BLaER1 (cell line): Measurements from ENCODE around the gene EIF4E1B.

Source experiments
- H3K27ac ChIP-seq: shearing (Covaris generic); formaldehyde crosslinking; 2 replicates; pipeline ENCODE4 v1.8.1; 2022
- H3K27me3 ChIP-seq: shearing (Covaris generic); formaldehyde crosslinking; 2 replicates; pipeline ENCODE4 v1.8.1; 2022
- H3K36me3 ChIP-seq: shearing (Covaris generic); formaldehyde crosslinking; 2 replicates; pipeline ENCODE4 v1.8.1; 2022
- H3K4me1 ChIP-seq: shearing (Covaris generic); formaldehyde crosslinking; 2 replicates; pipeline ENCODE4 v1.8.1; 2022
- H3K4me2 ChIP-seq: shearing (Covaris generic); formaldehyde crosslinking; 2 replicates; pipeline ENCODE4 v1.8.1; 2022
- H3K4me3 ChIP-seq: shearing (Covaris generic); formaldehyde crosslinking; 2 replicates; pipeline ENCODE4 v1.8.1; 2022
- H3K9ac ChIP-seq: shearing (Covaris generic); formaldehyde crosslinking; 2 replicates; pipeline ENCODE4 v1.8.1; 2022
- H3K9me3 ChIP-seq: shearing (Covaris generic); formaldehyde crosslinking; 2 replicates; pipeline ENCODE4 v1.8.1; 2022
- H4K20me1 ChIP-seq: shearing (Covaris generic); formaldehyde crosslinking; 2 replicates; pipeline ENCODE4 v1.8.1; 2022
- Cebpa-rat ChIP-seq: shearing (Covaris generic); IDR thresholded peaks from 2 replicates; pipeline ENCODE4 v1.8.1; 2022

Gene EIF4E1B

GRCh38 chr5:176625966-176626875 is 4.3 kb upstream of the EIF4E1B start:
- no peak overlapping the region for H3K4me3 ChIP-seq
- H3K4me1 ChIP-seq: peaks cover 80% of the 10 kb centered on the region
- H3K27me3 ChIP-seq: peaks cover 35% of the 10 kb centered on the region
- no peak overlapping the region for H3K9ac ChIP-seq
- no peaks in the 10 kb centered on the region for H3K36me3 ChIP-seq
- H3K27ac ChIP-seq: no peak overlapping the region
- H3K9me3 ChIP-seq: no peaks in the 10 kb centered on the region
- no peak for TF ChIP-seq Cebpa-rat
- H3K4me2 ChIP-seq: peak overlapping the region; percentile 99
- H4K20me1 ChIP-seq: peaks cover 32% of the 10 kb centered on the region

- H3K4me3 ChIP-seq: no peak overlapping the region
Measured at GRCh38 chr5:176626876-176627236, 3.6 kb upstream of the EIF4E1B start.

GRCh38 chr5:176627582-176627981 is 2.9 kb upstream of the EIF4E1B start:
- H3K9me3 ChIP-seq: no peaks in the 10 kb centered on the region

More at GRCh38 chr5:176626876-176627236, 3.6 kb upstream of the EIF4E1B start:
- no peaks in the 10 kb centered on the region for H3K36me3 ChIP-seq
- H3K9ac ChIP-seq: 0 out of 2 replicates have a peak overlapping the region, but pooled peaks have one; percentile 1
- H3K4me1 ChIP-seq: peaks cover 80% of the 10 kb centered on the region
- no peak for TF ChIP-seq Cebpa-rat
- H3K27ac ChIP-seq: no peak overlapping the region
- peaks cover 32% of the 10 kb centered on the region for H4K20me1 ChIP-seq
- H3K27me3 ChIP-seq: peaks cover 29% of the 10 kb centered on the region
- H3K9me3 ChIP-seq: no peaks in the 10 kb centered on the region
- H3K4me2 ChIP-seq: peak overlapping the region; percentile 99

GRCh38 chr5:176628406-176629228 is 1.9 kb upstream of the EIF4E1B start:
- H3K27me3 ChIP-seq: peaks cover 27% of the 10 kb centered on the region
- H3K4me3 ChIP-seq: peak overlapping the region; percentile 73; the same call in 1 of the 2 replicates
- peak overlapping the region; percentile 99 for H3K4me2 ChIP-seq
- no peak overlapping the region for H3K9ac ChIP-seq
- TF ChIP-seq Cebpa-rat: no peak
- H3K27ac ChIP-seq: 0 out of 2 replicates have a peak overlapping the region, but pooled peaks have one; percentile 7
- no peaks in the 10 kb centered on the region for H3K9me3 ChIP-seq
- no peaks in the 10 kb centered on the region for H3K36me3 ChIP-seq
- H4K20me1 ChIP-seq: peaks cover 32% of the 10 kb centered on the region
- peaks cover 91% of the 10 kb centered on the region for H3K4me1 ChIP-seq

More at GRCh38 chr5:176627582-176627981, 2.9 kb upstream of the EIF4E1B start:
- H3K4me2 ChIP-seq: peak overlapping the region; percentile 99
- H3K36me3 ChIP-seq: no peaks in the 10 kb centered on the region
- no peak overlapping the region for H3K9ac ChIP-seq
- no peak for TF ChIP-seq Cebpa-rat
- peaks cover 27% of the 10 kb centered on the region for H3K27me3 ChIP-seq
- no peak overlapping the region for H3K4me3 ChIP-seq
- H3K27ac ChIP-seq: peak overlapping the region; percentile 7; the same call in 1 of the 2 replicates
- peaks cover 32% of the 10 kb centered on the region for H4K20me1 ChIP-seq
- peaks cover 80% of the 10 kb centered on the region for H3K4me1 ChIP-seq

- Histone ChIP-seq H3K36me3 (no peaks in the 10 kb centered on the region), H4K20me1 (peaks cover 38% of the 10 kb centered on the region), H3K27me3 (peaks cover 27% of the 10 kb centered on the region), H3K9me3 (no peaks in the 10 kb centered on the region), H3K4me2 (peak overlapping the region; percentile 99), H3K9ac (peak overlapping the region; percentile 60; the same call in 1 of the 2 replicates), H3K27ac (no peak overlapping the region), H3K4me1 (peaks cover 93% of the 10 kb centered on the region), H3K4me3 (peak overlapping the region; percentile 73)
- no peak for TF ChIP-seq Cebpa-rat
Measured at GRCh38 chr5:176629317-176629852, 1.1 kb upstream of the EIF4E1B start.

GRCh38 chr5:176630681-176631222 is 277 bp downstream of the EIF4E1B start:
- Histone ChIP-seq H3K36me3 (no peaks in the 10 kb centered on the region), H3K27me3 (peaks cover 27% of the 10 kb centered on the region), H3K9ac (peak overlapping the region; percentile 39; the same call in 1 of the 2 replicates), H4K20me1 (peaks cover 28% of the 10 kb centered on the region), H3K4me3 (peak overlapping the region; percentile 73), H3K4me2 (peak overlapping the region; percentile 99), H3K9me3 (no peaks in the 10 kb centered on the region), H3K4me1 (peaks cover 93% of the 10 kb centered on the region), H3K27ac (no peak overlapping the region)
- no peak for TF ChIP-seq Cebpa-rat

DNA sequence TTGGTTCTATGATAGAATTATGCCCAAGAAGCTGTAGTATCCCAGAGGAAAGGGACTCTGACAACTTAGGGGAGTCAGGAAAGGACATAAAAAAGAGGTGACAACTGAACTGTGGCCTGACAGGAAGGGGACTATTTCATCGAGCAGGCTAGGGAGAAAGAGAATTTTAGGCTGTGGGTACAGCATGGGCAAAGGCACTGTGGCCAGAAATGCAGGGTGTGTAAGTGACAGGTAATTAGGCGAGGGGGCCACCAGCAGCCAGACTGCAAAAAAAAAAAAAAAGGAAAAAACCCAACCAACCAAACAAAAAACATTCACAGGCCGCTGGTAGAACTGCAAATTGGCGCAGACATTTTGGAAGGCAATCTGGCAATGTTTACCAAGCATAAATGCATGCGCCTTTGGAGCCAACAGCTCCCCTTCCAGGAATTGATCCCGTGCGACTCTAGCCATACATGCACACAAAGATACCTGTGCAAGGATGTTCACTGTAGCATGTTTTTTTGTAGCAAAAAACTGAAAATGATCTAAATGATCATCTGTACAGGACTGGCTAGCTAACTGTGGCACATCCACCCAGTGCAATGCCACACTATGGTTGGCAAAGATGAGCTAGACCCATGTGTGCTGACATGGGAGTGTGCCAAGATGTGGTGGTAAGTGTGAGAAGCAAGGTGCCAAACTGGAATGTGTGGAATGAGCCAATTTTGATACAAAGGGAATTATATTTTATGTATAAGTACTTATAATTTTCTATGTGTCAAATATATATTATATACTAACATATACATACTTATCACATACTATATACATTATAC is 1.1 kb downstream of the EIF4E1B start:
- no peak overlapping the region for H3K9ac ChIP-seq
- H3K4me1 ChIP-seq: peaks cover 85% of the 10 kb centered on the region
- H3K36me3 ChIP-seq: no peaks in the 10 kb centered on the region
- H3K27me3 ChIP-seq: peaks cover 27% of the 10 kb centered on the region
- peaks cover 25% of the 10 kb centered on the region for H4K20me1 ChIP-seq
- no peak for TF ChIP-seq Cebpa-rat
- no peak overlapping the region for H3K4me3 ChIP-seq
- peak overlapping the region; percentile 99 for H3K4me2 ChIP-seq
- no peak overlapping the region for H3K27ac ChIP-seq
- H3K9me3 ChIP-seq: no peaks in the 10 kb centered on the region

- no peaks in the 10 kb centered on the region for H3K9me3 ChIP-seq
- H3K9ac ChIP-seq: no peak overlapping the region
- H3K4me3 ChIP-seq: no peak overlapping the region
- peaks cover 84% of the 10 kb centered on the region for H3K4me1 ChIP-seq
- H3K27me3 ChIP-seq: peaks cover 27% of the 10 kb centered on the region
- TF ChIP-seq Cebpa-rat: no peak
- no peaks in the 10 kb centered on the region for H3K36me3 ChIP-seq
- no peak overlapping the region for H3K27ac ChIP-seq
- H3K4me2 ChIP-seq: peak overlapping the region; percentile 91
- H4K20me1 ChIP-seq: peaks cover 25% of the 10 kb centered on the region
Measured at GRCh38 chr5:176632745-176633144, 2.3 kb downstream of the EIF4E1B start.

- 0 out of 2 replicates have a peak overlapping the region, but pooled peaks have one; percentile 39 for H3K9ac ChIP-seq
- peak overlapping the region; percentile 31; the same call in 1 of the 2 replicates for H3K4me3 ChIP-seq
- H3K36me3 ChIP-seq: no peaks in the 10 kb centered on the region
- peaks cover 21% of the 10 kb centered on the region for H3K27me3 ChIP-seq
- H4K20me1 ChIP-seq: peaks cover 18% of the 10 kb centered on the region
- H3K27ac ChIP-seq: no peak overlapping the region
- peak overlapping the region; percentile 91 for H3K4me2 ChIP-seq
- TF ChIP-seq Cebpa-rat: no peak
- peaks cover 78% of the 10 kb centered on the region for H3K4me1 ChIP-seq
- no peaks in the 10 kb centered on the region for H3K9me3 ChIP-seq
Measured at GRCh38 chr5:176633598-176633997, 3.1 kb downstream of the EIF4E1B start.
